ENCODE measurements around the gene MYT1. TPM values are rescaled to one million over a fixed set of nuclear protein-coding genes. Genes with fewer than 3 reads are reported as not detected.

Gene MYT1
- polyA plus RNA-seq, 3 donors, result not detected

GRCh38 chr20:64254571-64255360 lies 90.5 kb downstream of the MYT1 start:
- Mint-ChIP-seq H3K9me3 (no peaks in the 10 kb centered on the region), H3K27me3 (ENCODE audit: low read depth in 3 of 3) (peaks cover 4 to 11% (median 9%) of the 10 kb centered on the region in 3 donors), H3K4me3 (peak overlapping the region; percentile 66 to 80), H3K27ac (no peak overlapping the region), H3K4me1 (peaks cover 33% of the 10 kb centered on the region), H3K36me3 (peaks cover 2 to 3% of the 10 kb centered on the region in 2 donors)
- no peak for DNase-seq
- Histone ChIP-seq H3K4me1 (ENCODE audit: control insufficient read depth in 1 of 2, insufficient read depth in 2 of 2, low read length in 2 of 2) (peaks cover 18 to 29% of the 10 kb centered on the region in 2 donors), H3K27ac (ENCODE audit: low read depth in 1 of 2, low read length in 2 of 2) (peak overlapping the region in 1 of 2 donors; percentile 68), H3K79me2 (ENCODE audit: insufficient read depth, low read length) (peaks cover 39% of the 10 kb centered on the region), H3K4me2 (replicated peaks; ENCODE audit: extremely low read depth, low read length, poor library complexity, severe bottlenecking) (peak overlapping the region; percentile 94), H3K27me3 (ENCODE audit: control insufficient read depth in 2 of 2, insufficient read depth in 2 of 2, low read length in 2 of 2) (peaks cover 0 to 6% of the 10 kb centered on the region in 2 donors), H4K20me1 (ENCODE audit: insufficient read depth, low read length) (peaks cover 5% of the 10 kb centered on the region), H3K36me3 (replicated peaks in 1 of 2; ENCODE audit: control insufficient read depth in 1 of 2, insufficient read depth in 2 of 2, low read length in 2 of 2) (no peaks in the 10 kb centered on the region), H3K4me3 (replicated peaks in 1 of 3; ENCODE audit: low read depth in 2 of 3, low read length in 3 of 3) (peak overlapping the region; percentile 39 to 84 (median 68)), H3K9ac (ENCODE audit: insufficient read depth, low read length, poor library complexity, severe bottlenecking) (peak overlapping the region; percentile 80), H3K9me3 (replicated peaks in 1 of 2; ENCODE audit: control insufficient read depth in 1 of 2, insufficient read depth in 1 of 2, low read length in 2 of 2) (no peaks in the 10 kb centered on the region), H2AFZ (ENCODE audit: insufficient read depth, low read depth, low read length, poor library complexity, severe bottlenecking) (peak overlapping the region; percentile 99)
- intact Hi-C loops (cut with micrococcal nuclease), result loop anchor here in 1 of 2 donors (5.0 kb wide), 1 partner anchor 172 kb away; the partner anchor contains the start of genes LKAAEAR1 and OPRL1
- TF ChIP-seq CTCF (IDR thresholded peaks at IDR 0.05), result no peak
- 78% methylated on average over 26 of the region's 28 CpGs for WGBS (ENCODE audit: insufficient coverage)

GRCh38 chr20:64255361-64256281 lies 91.4 kb downstream of the MYT1 start, which contains the start of gene PCMTD2:
Gene PCMTD2 (plus strand): TSS chr20:64255748. CDS start chr20:64259966, 4,218 bp downstream.
- H3K4me1 ChIP-seq (ENCODE audit: control insufficient read depth in 1 of 2, insufficient read depth in 2 of 2, low read length in 2 of 2), result peaks cover 18 to 29% of the 10 kb centered on the region in 2 donors
- peak within 1 kb of the TSS; percentile 94 for H3K4me2 ChIP-seq (replicated peaks; ENCODE audit: extremely low read depth, low read length, poor library complexity, severe bottlenecking)
- peaks cover 5 to 7% of the 10 kb centered on the region in 2 donors for H3K36me3 ChIP-seq (replicated peaks in 1 of 2; ENCODE audit: control insufficient read depth in 1 of 2, insufficient read depth in 2 of 2, low read length in 2 of 2)
- Mint-ChIP-seq H3K27me3 (ENCODE audit: low read depth in 3 of 3) (peaks cover 1 to 7% (median 7%) of the 10 kb centered on the region in 3 donors), H3K4me3 (peak within 1 kb of the TSS; percentile 93 to 95), H3K36me3 (peaks cover 10 to 11% of the 10 kb centered on the region in 2 donors), H3K4me1 (peaks cover 33% of the 10 kb centered on the region), H3K9me3 (no peaks in the 10 kb centered on the region), H3K27ac (peak within 1 kb of the TSS; percentile 57 to 90 (median 81))
- peaks cover 43% of the 10 kb centered on the region for H3K79me2 ChIP-seq (ENCODE audit: insufficient read depth, low read length)
- H3K9me3 ChIP-seq (replicated peaks in 1 of 2; ENCODE audit: control insufficient read depth in 1 of 2, insufficient read depth in 1 of 2, low read length in 2 of 2), result no peaks in the 10 kb centered on the region
- intact Hi-C loops (cut with micrococcal nuclease), result no loop called here
- H4K20me1 ChIP-seq (ENCODE audit: insufficient read depth, low read length), result peaks cover 13% of the 10 kb centered on the region
- H3K4me3 ChIP-seq (replicated peaks in 1 of 3; ENCODE audit: low read depth in 2 of 3, low read length in 3 of 3), result peak within 1 kb of the TSS; percentile 68 to 84 (median 82)
- no peak for TF ChIP-seq CTCF (IDR thresholded peaks at IDR 0.05)
- peak within 1 kb of the TSS; percentile 21 to 74 for H3K27ac ChIP-seq (ENCODE audit: low read depth in 1 of 2, low read length in 2 of 2)
- under 1% methylated on average over 86 of the region's 96 CpGs for WGBS (ENCODE audit: insufficient coverage)
- peak; percentile 65 to 81 (median 76) for DNase-seq
- peak within 1 kb of the TSS; percentile 80 for H3K9ac ChIP-seq (ENCODE audit: insufficient read depth, low read length, poor library complexity, severe bottlenecking)
- peak within 1 kb of the TSS; percentile 99 for H2AFZ ChIP-seq (ENCODE audit: insufficient read depth, low read depth, low read length, poor library complexity, severe bottlenecking)
- peaks cover 0 to 4% of the 10 kb centered on the region in 2 donors for H3K27me3 ChIP-seq (ENCODE audit: control insufficient read depth in 2 of 2, insufficient read depth in 2 of 2, low read length in 2 of 2)

All from CD14-positive monocyte (primary cell).